Stimulated activated CD4-positive, alpha-beta T cell treated with anti-CD3 and anti-CD28 coated beads, TNF-alpha, amount 100 ng/mL, for 24 hours (primary cell): Measurements from ENCODE around the gene CENPN.

Source experiments
- DNase-seq, 3 experiments: peaks; one replicate each; pipeline ENCODE4 v3.0.0-alpha.2; 2020; ENCODE audit warnings: low read depth in 3 of 3

Gene CENPN

GRCh38 chr16:81077076-81077940, 70.3 kb downstream of the CENPN start, which contains the start of gene C16orf46:
Gene C16orf46, minus strand, starts transcription at chr16:81077238. Its CDS starts 13,283 bp downstream, at chr16:81063955.
- peak; percentile 96 to 98 (median 98) for DNase-seq

DNA sequence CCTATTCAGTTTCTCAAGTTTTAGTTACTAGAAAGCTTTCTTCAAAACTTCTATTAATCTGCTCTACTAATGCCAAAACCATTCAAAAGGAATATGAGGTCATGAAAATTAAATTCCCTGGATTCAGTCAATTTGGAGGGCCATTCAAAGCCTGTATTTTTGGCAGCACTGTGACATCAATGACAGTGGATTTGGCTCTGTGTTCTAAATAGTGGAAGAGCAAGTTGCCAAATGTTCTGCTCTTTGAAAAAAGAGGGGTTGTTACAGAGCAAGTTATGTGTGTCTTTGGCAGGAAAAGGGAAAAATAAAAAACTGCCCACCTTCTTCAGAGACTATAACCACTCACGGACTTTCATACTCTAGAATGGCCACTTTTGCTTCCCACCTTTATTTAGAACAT, 73.2 kb downstream of the CENPN start:
- DNase-seq = no peak

- no peak for DNase-seq
Measured at GRCh38 chr16:81081014-81081413, 74.0 kb downstream of the CENPN start.
